SK-N-SH (cell line): ENCODE measurements around the gene PPIL1.

ENCODE experiments used
- FOXM1 ChIP-seq: IDR thresholded peaks from 2 replicates; pipeline ENCODE4 v1.4.0; 2012; ENCODE audit warnings: low read depth, mild to moderate bottlenecking
- GABPA ChIP-seq: IDR thresholded peaks from 2 replicates; pipeline ENCODE4 v1.4.0; 2012; ENCODE audit warnings: low read depth, mild to moderate bottlenecking
- POLR2AphosphoS5 ChIP-seq: IDR thresholded peaks from 2 replicates; pipeline ENCODE4 v1.6.1; 2012; ENCODE audit warnings: low read depth, low read length
- RFX5 ChIP-seq: IDR thresholded peaks from 2 replicates; pipeline ENCODE4 v1.6.1; 2012; ENCODE audit warnings: mild to moderate bottlenecking, improper control_type of control experiment, low read length
- SIN3A ChIP-seq: IDR thresholded peaks from 2 replicates; pipeline ENCODE4 v1.6.1; 2012; ENCODE audit warnings: low read depth, mild to moderate bottlenecking, low read length, moderate library complexity, borderline replicate concordance
- TF ChIP-seq, protein P1 (sequence below): IDR thresholded peaks from 2 replicates; pipeline ENCODE4 v1.4.0; 2012; ENCODE audit warnings: low read depth
- TF ChIP-seq, protein P2 (sequence below): fragments of 150-350 bp; IDR thresholded peaks from 2 replicates; pipeline ENCODE4 v1.6.1; 2017; ENCODE audit warnings: antibody characterized with exemption, low read length, low read depth, borderline replicate concordance
- TF ChIP-seq, protein P3 (sequence below): fragments of 200-600 bp; sonication (generic); IDR thresholded peaks from 2 replicates; pipeline ENCODE4 v1.6.1; 2017; ENCODE audit warnings: antibody characterized with exemption, mild to moderate bottlenecking, moderate library complexity

DNA sequence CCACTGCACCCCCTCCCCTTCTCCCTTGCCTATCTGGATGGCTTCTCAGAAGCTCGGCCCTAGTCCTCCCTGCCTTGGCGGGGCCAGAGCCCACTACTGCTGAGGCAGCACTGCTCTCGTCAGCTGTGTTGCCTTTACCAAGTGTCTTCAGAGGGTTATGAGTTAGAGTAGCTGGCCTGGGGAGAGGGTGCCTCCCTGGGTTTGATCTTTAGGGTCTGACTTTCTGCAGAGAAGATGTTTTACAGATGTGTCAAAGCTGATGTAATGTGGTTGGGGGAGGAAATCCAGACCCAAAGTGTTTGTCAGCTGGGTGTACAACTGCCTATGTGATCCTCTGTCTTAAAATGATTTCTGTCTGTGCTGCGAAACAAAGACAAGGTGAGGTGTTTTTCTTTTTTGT, 49.5 kb upstream of the PPIL1 start:
- TF ChIP-seq SIN3A = no peak
- no peak for TF ChIP-seq RFX5
- TF ChIP-seq, protein P1, sequence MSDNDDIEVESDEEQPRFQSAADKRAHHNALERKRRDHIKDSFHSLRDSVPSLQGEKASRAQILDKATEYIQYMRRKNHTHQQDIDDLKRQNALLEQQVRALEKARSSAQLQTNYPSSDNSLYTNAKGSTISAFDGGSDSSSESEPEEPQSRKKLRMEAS = no peak
- TF ChIP-seq FOXM1 = no peak
- TF ChIP-seq, protein P2, sequence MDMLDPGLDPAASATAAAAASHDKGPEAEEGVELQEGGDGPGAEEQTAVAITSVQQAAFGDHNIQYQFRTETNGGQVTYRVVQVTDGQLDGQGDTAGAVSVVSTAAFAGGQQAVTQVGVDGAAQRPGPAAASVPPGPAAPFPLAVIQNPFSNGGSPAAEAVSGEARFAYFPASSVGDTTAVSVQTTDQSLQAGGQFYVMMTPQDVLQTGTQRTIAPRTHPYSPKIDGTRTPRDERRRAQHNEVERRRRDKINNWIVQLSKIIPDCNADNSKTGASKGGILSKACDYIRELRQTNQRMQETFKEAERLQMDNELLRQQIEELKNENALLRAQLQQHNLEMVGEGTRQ = no peak
- TF ChIP-seq, protein P3, sequence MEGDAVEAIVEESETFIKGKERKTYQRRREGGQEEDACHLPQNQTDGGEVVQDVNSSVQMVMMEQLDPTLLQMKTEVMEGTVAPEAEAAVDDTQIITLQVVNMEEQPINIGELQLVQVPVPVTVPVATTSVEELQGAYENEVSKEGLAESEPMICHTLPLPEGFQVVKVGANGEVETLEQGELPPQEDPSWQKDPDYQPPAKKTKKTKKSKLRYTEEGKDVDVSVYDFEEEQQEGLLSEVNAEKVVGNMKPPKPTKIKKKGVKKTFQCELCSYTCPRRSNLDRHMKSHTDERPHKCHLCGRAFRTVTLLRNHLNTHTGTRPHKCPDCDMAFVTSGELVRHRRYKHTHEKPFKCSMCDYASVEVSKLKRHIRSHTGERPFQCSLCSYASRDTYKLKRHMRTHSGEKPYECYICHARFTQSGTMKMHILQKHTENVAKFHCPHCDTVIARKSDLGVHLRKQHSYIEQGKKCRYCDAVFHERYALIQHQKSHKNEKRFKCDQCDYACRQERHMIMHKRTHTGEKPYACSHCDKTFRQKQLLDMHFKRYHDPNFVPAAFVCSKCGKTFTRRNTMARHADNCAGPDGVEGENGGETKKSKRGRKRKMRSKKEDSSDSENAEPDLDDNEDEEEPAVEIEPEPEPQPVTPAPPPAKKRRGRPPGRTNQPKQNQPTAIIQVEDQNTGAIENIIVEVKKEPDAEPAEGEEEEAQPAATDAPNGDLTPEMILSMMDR = no peak
- no peak for TF ChIP-seq GABPA
- TF ChIP-seq POLR2AphosphoS5 = no peak
